Endothelial cell of umbilical vein (primary cell): ENCODE results near the gene MMS22L.

Experiments used
- EZH2 ChIP-seq: IDR thresholded peaks from 2 replicates; pipeline ENCODE4 v1.6.1; 2012; ENCODE audit warnings: borderline replicate concordance, low read depth, mild to moderate bottlenecking, moderate library complexity, low read length, inconsistent platforms; ENCODE audit not compliant: severe bottlenecking
- JUN ChIP-seq: IDR thresholded peaks from 2 replicates; pipeline ENCODE4 v1.6.1; 2011; ENCODE audit warnings: borderline replicate concordance, low read depth; ENCODE audit not compliant: insufficient read length, insufficient read depth
- POLR2A ChIP-seq: IDR thresholded peaks from 2 replicates; pipeline ENCODE4 v1.6.1; 2012; ENCODE audit warnings: low read depth, mild to moderate bottlenecking, control low read depth, low read length
- POLR2AphosphoS5 ChIP-seq: IDR thresholded peaks from 2 replicates; pipeline ENCODE4 v1.6.1; 2012; ENCODE audit warnings: low read depth, mild to moderate bottlenecking, control low read depth, low read length, moderate library complexity; ENCODE audit not compliant: insufficient read depth
- TF ChIP-seq, protein P1 (sequence below), 2 donors: IDR thresholded peaks; 1 replicate in 1 of 2; 2 replicates in 1 of 2; pipeline ENCODE4 v1.5.1; 2011; ENCODE audit warnings: low read length in 2 of 2, mild to moderate bottlenecking in 2 of 2, moderate library complexity in 2 of 2, control low read depth in 1 of 2, inconsistent platforms in 1 of 2, low read depth in 1 of 2; ENCODE audit not compliant: insufficient read depth in 1 of 2; ENCODE audit errors: extremely low read depth in 1 of 2
- TF ChIP-seq, protein P2 (sequence below): IDR thresholded peaks from 2 replicates; pipeline ENCODE4 v1.6.1; 2011; ENCODE audit not compliant: insufficient read depth, insufficient read length

- TF ChIP-seq, protein P1, sequence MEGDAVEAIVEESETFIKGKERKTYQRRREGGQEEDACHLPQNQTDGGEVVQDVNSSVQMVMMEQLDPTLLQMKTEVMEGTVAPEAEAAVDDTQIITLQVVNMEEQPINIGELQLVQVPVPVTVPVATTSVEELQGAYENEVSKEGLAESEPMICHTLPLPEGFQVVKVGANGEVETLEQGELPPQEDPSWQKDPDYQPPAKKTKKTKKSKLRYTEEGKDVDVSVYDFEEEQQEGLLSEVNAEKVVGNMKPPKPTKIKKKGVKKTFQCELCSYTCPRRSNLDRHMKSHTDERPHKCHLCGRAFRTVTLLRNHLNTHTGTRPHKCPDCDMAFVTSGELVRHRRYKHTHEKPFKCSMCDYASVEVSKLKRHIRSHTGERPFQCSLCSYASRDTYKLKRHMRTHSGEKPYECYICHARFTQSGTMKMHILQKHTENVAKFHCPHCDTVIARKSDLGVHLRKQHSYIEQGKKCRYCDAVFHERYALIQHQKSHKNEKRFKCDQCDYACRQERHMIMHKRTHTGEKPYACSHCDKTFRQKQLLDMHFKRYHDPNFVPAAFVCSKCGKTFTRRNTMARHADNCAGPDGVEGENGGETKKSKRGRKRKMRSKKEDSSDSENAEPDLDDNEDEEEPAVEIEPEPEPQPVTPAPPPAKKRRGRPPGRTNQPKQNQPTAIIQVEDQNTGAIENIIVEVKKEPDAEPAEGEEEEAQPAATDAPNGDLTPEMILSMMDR (IDR thresholded peaks at IDR 0.05; ENCODE audit: extremely low read depth in 1 of 2, insufficient read depth in 1 of 2, low read depth in 1 of 2, low read length in 2 of 2) = no peak
- TF ChIP-seq POLR2AphosphoS5 = no peak
- TF ChIP-seq EZH2 = no peak
- TF ChIP-seq POLR2A = no peak
- TF ChIP-seq, protein P2, sequence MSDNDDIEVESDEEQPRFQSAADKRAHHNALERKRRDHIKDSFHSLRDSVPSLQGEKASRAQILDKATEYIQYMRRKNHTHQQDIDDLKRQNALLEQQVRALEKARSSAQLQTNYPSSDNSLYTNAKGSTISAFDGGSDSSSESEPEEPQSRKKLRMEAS = no peak
- TF ChIP-seq JUN = no peak
Measured at GRCh38 chr6:97154015-97154414, 129.0 kb downstream of the MMS22L start.
